Epithelial cell of proximal tubule (primary cell): ENCODE results near the gene TRPV2. TPM values are rescaled to one million over a fixed set of nuclear protein-coding genes. Genes with fewer than 3 reads are reported as not detected.

Experiments used
- DNase-seq: peaks from one replicate; pipeline ENCODE4 v3.0.0-alpha.2; 2011; ENCODE audit warnings: low read depth
- H3K4me3 ChIP-seq: 2 replicates; pipeline ENCODE4 v1.5.1; 2011; ENCODE audit warnings: low read depth, mild to moderate bottlenecking, low read length
- total RNA-seq: library from RNA; depleted of rRNA; stranded (reverse); fragments of >200 nt; gene quantifications from 2 replicates; pipeline ENCODE4 v1.2.3, GENCODE V29; 2015
- TF ChIP-seq, protein P1 (sequence below): conservative IDR thresholded peaks from 2 replicates; pipeline ENCODE4 v1.5.1; 2012; ENCODE audit warnings: low read depth, mild to moderate bottlenecking, low read length

TRPV2 gene
- total RNA-seq, 1 donor from 2014 or later, result 28.4 TPM

GRCh38 chr17:16417399-16417798, 2.0 kb downstream of the TRPV2 start:
- DNase-seq, result no peak
- TF ChIP-seq, protein P1, sequence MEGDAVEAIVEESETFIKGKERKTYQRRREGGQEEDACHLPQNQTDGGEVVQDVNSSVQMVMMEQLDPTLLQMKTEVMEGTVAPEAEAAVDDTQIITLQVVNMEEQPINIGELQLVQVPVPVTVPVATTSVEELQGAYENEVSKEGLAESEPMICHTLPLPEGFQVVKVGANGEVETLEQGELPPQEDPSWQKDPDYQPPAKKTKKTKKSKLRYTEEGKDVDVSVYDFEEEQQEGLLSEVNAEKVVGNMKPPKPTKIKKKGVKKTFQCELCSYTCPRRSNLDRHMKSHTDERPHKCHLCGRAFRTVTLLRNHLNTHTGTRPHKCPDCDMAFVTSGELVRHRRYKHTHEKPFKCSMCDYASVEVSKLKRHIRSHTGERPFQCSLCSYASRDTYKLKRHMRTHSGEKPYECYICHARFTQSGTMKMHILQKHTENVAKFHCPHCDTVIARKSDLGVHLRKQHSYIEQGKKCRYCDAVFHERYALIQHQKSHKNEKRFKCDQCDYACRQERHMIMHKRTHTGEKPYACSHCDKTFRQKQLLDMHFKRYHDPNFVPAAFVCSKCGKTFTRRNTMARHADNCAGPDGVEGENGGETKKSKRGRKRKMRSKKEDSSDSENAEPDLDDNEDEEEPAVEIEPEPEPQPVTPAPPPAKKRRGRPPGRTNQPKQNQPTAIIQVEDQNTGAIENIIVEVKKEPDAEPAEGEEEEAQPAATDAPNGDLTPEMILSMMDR, result no peak
- no peak overlapping the region for H3K4me3 ChIP-seq

GRCh38 chr17:16417896-16418684, 2.7 kb downstream of the TRPV2 start:
- TF ChIP-seq, protein P1, result no peak
- H3K4me3 ChIP-seq, result no peak overlapping the region
- no peak for DNase-seq

- no peak for DNase-seq
- TF ChIP-seq, protein P1, result no peak
- no peak overlapping the region for H3K4me3 ChIP-seq
Observed at GRCh38 chr17:16418685-16419068, 3.3 kb downstream of the TRPV2 start.

DNA sequence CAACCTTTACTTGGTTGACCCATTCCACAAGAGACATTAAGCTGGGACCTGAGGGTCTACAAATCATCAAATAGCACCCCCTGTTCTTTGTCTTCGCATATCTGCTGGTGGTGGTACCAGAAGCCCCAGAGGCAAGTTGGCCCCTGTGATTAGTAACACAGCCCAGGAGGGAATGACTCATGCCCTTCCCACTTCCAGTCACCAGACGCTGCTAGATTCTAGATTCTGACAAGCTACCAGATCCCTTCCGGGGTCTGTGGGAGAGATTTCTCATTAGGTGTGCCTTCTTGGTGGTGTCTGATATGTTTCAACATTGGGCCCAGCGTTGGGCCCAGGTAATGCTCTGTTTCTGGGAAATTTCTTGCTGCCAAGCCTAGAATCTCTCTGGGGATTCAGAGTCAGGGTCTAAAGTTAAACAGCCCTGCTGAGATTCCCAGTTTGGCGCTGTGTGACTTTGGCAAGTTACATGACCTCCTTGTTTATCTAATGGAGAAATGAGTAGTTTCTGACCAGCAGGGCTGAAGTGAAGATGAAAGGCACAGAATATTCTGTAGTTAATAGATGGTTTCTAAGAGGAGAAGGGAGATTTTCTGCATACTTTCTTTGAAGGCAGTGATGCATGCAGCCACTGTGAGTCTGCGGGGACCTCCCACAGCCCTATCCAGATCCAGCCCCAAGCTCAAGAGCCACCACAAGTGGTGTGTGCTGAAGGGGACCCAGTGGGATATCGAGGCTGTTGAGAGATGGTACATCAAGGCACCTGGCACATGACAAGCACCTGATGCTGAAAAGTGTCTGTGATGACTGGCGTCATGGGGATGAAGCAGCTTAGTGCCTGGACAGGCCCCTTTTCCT, 3.9 kb downstream of the TRPV2 start:
- TF ChIP-seq, protein P1, result no peak
- DNase-seq, result peak; percentile 69
- H3K4me3 ChIP-seq, result peak overlapping the region; percentile 14

GRCh38 chr17:16419929-16420271, 4.5 kb downstream of the TRPV2 start:
- H3K4me3 ChIP-seq, result no peak overlapping the region
- peak; percentile 30 for DNase-seq
- TF ChIP-seq, protein P1, result no peak

- TF ChIP-seq, protein P1, result no peak
- no peak overlapping the region for H3K4me3 ChIP-seq
- no peak for DNase-seq
Observed at GRCh38 chr17:16422416-16422815, 7.0 kb downstream of the TRPV2 start.
